HG03159 (cell line): ENCODE measurements around the gene SLC6A18.
"Not testable (repeated sequence)": the region's sequence is repeated elsewhere in the genome, so short reads cannot be mapped to it uniquely, and the experiment has no call there.

Experiments
- ATAC-seq: cut with Tn5 transposase; IDR thresholded peaks from one replicate; pipeline ENCODE4 v1.9.1; 2021; ENCODE audit warnings: mild to moderate bottlenecking, moderate library complexity; ENCODE audit not compliant: unreplicated experiment

The SLC6A18 gene

GRCh38 chr5:1270426-1270825 is 45.2 kb downstream of the SLC6A18 start:
- no peak for ATAC-seq

GRCh38 chr5:1270933-1271914 is 46.0 kb downstream of the SLC6A18 start:
- no peak for ATAC-seq

- no peak for ATAC-seq
Measured at GRCh38 chr5:1272201-1272600, 47.0 kb downstream of the SLC6A18 start.

GRCh38 chr5:1273745-1274144 is 48.6 kb downstream of the SLC6A18 start:
- ATAC-seq = no peak

DNA sequence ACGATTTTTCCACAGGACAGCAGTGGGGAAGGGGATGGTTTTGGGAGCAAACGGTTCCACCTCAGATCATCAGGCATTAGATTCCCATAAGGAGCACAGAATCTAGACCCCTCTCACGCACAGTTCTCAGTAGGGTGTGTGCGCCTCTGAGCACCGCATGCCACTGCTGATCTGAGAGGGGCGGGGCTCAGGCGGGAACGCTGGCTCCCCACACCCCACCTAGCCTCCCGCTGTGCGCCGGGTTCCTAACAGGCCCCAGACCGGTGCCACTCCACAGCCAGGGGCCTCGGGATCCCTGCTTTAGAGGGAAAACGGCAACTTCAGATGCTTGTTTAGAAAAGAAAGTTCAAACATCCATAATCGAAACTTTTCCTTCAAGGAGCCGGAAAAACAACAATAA is 49.3 kb downstream of the SLC6A18 start:
- no peak for ATAC-seq

GRCh38 chr5:1275397-1276391 is 50.5 kb downstream of the SLC6A18 start:
- not testable (repeated sequence) for ATAC-seq

DNA sequence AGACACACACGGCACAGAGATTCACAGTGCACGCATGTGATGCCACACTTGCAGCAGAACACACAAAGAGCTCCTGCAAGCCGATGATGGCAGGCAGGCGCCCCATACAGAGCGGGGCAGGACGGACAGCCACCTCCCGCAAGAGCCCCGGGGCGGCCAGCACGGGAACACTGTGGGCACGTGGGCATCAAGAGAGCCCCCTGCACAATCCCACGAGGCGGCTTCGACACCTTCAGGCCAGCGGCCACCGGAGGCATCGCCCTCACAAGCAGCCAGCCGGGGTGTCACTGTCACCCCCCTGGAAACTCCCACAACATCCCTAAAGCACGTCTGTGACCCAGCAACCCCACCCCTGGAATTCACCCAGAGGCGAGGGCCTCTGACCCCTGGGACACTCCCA is 51.7 kb downstream of the SLC6A18 start:
- no peak for ATAC-seq

- no peak for ATAC-seq
Measured at GRCh38 chr5:1277331-1277730, 52.1 kb downstream of the SLC6A18 start.

- ATAC-seq = no peak
Measured at GRCh38 chr5:1277781-1278180, 52.6 kb downstream of the SLC6A18 start.

GRCh38 chr5:1278216-1278615 is 53.0 kb downstream of the SLC6A18 start:
- ATAC-seq = no peak

- no peak for ATAC-seq
Measured at GRCh38 chr5:1278656-1279442, 53.7 kb downstream of the SLC6A18 start.

DNA sequence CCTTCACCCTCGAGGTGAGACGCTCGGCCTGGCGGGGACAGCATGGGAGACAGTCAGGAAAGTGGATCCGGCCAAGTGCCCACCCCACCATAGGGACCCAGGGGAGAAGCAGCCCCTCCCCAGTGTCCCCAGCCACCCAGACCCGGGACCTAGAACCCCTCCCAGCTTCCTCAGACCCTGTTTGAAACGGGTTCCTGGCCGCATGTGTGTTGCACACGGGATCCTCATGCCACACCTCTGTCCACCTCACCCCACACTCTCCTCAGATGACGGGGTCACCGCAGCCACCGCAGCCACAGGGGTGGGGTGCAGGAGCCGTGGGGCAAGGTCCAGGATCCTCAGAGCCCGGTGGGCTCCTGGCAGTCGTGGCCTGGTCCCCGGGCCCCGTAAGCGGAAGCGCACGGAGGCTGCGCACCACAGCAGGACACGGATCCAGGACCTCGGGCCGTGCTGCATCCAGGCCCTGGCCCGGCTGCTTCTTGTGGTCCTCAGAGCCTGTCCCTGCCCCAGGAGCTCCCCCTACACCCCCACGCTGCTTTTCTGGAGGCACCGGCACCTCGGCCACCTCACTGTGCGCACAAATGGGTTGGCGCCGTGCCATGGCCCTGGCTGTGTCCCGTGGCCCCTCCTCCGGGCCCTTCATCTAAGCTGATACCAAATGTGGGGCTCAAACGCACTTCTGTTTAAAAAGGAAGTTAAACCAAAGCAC is 54.4 kb downstream of the SLC6A18 start:
- no peak for ATAC-seq

GRCh38 chr5:1280177-1281037 is 55.2 kb downstream of the SLC6A18 start:
- ATAC-seq = no peak

DNA sequence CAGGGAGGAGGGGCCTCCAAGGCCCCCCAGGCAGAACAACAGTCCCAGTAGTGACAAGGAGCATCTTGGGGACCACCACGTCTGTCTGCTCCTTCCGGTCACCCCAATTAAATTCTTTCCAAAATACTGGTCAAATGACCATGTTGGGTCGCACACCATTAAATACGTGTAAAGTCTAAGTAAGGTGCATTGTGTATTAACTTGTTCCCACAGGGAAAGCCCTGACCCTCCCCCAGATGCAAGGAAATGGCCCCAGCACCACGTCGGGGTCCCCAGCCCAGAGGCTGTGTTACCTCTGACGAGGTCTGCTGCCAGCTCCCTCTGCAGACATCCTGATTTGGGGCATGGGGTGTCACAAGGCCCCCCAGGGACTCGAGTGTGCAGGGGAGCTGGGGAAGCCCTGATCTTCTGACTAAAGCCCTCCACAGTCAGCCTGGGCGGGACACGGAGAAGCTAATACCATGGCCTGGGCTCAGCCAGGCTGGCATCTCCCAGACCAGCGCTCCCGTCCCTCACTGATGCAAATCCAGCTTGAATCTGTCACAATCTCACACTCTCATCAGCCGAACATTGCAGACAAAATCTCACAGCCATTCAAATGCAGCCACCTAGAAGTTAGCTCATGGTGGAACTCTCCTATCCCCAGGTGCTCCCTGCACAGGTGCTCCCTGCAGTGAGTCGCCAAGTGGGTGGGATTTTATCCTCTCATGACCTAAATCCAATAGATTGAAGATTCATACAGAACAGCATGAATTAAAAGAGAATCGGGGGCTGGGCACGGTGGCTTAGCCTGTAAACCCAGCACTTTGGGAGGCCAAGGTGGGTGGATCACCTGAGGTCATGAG is 56.1 kb downstream of the SLC6A18 start:
- ATAC-seq = no peak

- ATAC-seq = no peak
Measured at GRCh38 chr5:1282131-1282992, 57.2 kb downstream of the SLC6A18 start.

- not testable (repeated sequence) for ATAC-seq
Measured at GRCh38 chr5:1282993-1283728, 58.0 kb downstream of the SLC6A18 start.

DNA sequence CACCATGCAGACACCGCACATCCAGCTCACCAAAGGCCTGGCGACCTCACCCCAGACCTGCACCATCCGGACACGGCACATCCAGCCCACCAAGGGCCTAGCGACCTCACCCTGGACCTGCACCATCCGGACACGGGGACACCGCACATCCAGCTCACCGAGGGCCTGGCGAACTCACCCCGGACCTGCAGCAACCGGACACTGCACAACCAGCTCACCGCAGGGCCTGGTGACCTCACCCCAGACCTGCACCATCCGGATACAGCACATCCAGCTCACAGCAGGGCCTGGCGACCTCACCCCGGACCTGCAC is 58.5 kb downstream of the SLC6A18 start:
- not testable (repeated sequence) for ATAC-seq
